Activated naive CD8-positive, alpha-beta T cell treated with anti-CD3 and anti-CD28 coated beads for 36 hours (primary cell): Measurements from ENCODE around the gene CHN1. TPM values are rescaled to one million over a fixed set of nuclear protein-coding genes. Genes with fewer than 3 reads are reported as not detected.

Experiments used
- DNase-seq: peaks from one replicate; pipeline ENCODE4 v3.0.0; 2021
- H3K27ac Mint-ChIP-seq: one replicate; pipeline ENCODE4 v1.8.0; 2022; ENCODE audit warnings: mild to moderate bottlenecking, moderate library complexity, mixed read lengths
- H3K27me3 Mint-ChIP-seq: one replicate; pipeline ENCODE4 v1.8.0; 2022; ENCODE audit warnings: mild to moderate bottlenecking, mixed read lengths
- H3K36me3 Mint-ChIP-seq: one replicate; pipeline ENCODE4 v1.8.0; 2021; ENCODE audit warnings: mild to moderate bottlenecking, mixed read lengths
- H3K4me1 Mint-ChIP-seq: one replicate; pipeline ENCODE4 v1.8.0; 2021; ENCODE audit warnings: mixed read lengths
- H3K4me3 Mint-ChIP-seq: one replicate; pipeline ENCODE4 v1.8.0; 2022; ENCODE audit warnings: mild to moderate bottlenecking, moderate library complexity, mixed read lengths
- H3K9me3 Mint-ChIP-seq: one replicate; pipeline ENCODE4 v1.8.0; 2022; ENCODE audit warnings: mixed read lengths
- total RNA-seq, 2 experiments: library from RNA; stranded (reverse); gene quantifications; one replicate each; pipeline ENCODE4 v1.2.3, GENCODE V29; 2021

Gene CHN1
- total RNA-seq, 2 experiments from 2014 or later: 17.6 to 18.6 TPM

DNA sequence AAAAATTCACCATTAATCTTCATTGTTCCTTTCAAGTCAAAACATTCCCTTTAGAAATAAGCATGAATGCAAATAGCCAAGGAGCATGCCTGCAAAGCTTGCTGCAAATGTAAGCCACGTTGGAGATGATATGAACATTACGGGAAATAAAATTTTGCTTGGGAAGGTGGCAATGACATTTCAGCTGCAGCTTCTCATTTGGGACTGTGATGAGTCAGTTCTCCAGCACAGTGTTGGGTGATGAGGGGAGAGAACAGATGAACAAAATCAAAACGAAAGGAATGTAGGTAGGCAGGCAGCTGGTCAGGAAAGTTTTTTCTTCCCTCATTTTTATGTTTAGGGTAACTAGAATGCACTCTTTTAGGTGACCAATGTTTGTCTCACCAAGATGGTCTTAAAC lies 175.6 kb downstream of the CHN1 start:
- Mint-ChIP-seq H3K36me3 (peaks cover 16% of the 10 kb centered on the region), H3K27me3 (no peaks in the 10 kb centered on the region), H3K9me3 (peaks cover 14% of the 10 kb centered on the region), H3K4me3 (no peak overlapping the region), H3K27ac (no peak overlapping the region), H3K4me1 (peaks cover 45% of the 10 kb centered on the region)
- no peak for DNase-seq

DNA sequence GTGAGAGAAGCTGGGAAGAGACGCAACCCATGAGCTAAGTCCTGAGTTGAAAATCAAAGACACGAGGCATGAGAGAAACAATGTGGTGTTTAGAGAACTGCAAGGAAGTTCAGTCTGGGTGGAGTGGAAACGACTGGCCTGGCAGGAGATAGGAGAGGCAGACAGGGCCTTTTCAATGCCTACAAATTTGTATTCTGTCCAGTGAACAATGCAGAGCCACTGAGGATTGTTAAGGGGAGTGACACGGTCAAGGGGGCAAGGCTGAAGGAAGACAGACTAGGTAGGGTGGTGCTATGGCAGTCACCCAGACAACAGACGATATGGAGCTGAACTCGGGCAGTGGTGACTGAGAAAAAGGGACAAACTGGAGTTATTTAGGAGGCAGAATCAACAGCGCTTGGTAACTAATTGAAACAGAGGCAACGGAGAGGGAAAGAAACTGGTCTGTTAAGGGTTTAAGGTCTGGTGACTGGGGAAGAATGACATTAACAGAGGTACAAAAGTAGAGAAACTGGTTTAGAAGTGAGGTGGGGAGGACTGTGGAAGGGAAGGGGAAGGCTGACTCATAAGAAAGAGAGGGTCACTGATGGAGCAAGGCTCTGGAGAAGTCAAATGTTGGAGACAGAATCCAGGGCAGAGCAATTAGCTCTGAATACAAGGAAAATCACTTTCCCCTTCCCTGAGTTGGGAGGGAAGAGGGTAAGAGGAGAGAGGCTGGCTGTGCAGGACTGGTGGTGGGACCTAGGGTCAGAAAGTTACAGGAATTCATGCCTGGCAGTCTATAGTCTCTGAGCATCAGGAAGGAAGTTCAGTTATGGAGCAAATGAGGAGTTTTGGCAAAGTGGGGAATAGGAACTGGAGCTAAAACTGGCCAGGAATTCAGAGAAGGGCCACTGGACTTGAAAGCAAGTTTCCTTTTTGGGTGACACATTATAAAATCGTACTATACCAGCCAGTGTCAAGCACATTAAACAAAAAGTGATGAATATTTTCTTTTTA lies 177.5 kb downstream of the CHN1 start:
- peaks cover 30% of the 10 kb centered on the region for H3K4me1 Mint-ChIP-seq
- peaks cover 5% of the 10 kb centered on the region for H3K36me3 Mint-ChIP-seq
- H3K27ac Mint-ChIP-seq: no peak overlapping the region
- no peaks in the 10 kb centered on the region for H3K9me3 Mint-ChIP-seq
- DNase-seq: no peak
- no peaks in the 10 kb centered on the region for H3K27me3 Mint-ChIP-seq
- H3K4me3 Mint-ChIP-seq: no peak overlapping the region

DNA sequence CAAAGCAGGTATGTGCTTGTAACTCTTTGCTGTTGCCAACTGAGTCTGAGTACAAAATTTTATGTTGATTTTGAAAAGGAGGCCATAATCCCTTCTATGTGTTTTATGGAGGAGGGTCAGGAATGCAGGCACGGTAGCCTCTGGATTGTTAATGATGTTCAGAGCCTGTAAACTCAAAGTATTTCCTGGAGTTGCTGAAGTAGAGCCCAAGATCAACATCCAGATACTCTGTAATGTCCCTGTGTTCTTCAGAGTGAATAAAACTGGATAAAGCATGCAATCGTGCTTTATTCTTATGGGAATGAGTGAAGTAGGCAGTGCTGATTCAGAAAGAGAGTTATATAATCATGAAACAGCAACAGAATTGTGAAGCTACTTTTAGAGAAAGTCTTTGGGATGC lies 179.1 kb downstream of the CHN1 start:
- no peaks in the 10 kb centered on the region for H3K27me3 Mint-ChIP-seq
- H3K4me3 Mint-ChIP-seq: no peak overlapping the region
- H3K9me3 Mint-ChIP-seq: no peaks in the 10 kb centered on the region
- H3K36me3 Mint-ChIP-seq: peaks cover 5% of the 10 kb centered on the region
- no peak overlapping the region for H3K27ac Mint-ChIP-seq
- peaks cover 18% of the 10 kb centered on the region for H3K4me1 Mint-ChIP-seq
- DNase-seq: no peak

DNA sequence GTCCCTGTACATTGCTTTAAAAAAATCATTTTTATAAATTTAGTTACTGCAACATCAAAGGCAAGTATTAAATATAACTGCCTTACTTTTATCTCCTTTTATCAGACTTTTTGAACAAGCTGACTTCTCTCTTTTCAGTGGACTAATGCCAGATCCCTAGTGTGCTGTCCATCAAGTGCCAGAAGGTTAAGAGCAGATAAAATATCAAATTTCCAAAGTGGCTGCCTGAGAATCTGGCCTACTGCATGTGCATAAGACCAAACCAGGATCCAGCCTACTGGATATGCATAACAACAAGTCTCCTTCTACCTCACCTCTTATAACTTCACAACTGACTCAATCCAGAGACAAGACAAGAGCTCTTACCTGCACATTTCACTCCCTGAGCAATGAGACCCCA lies 181.1 kb downstream of the CHN1 start:
- Mint-ChIP-seq H3K36me3 (peaks cover 10% of the 10 kb centered on the region), H3K4me3 (no peak overlapping the region), H3K27ac (no peak overlapping the region), H3K9me3 (no peaks in the 10 kb centered on the region), H3K4me1 (peaks cover 7% of the 10 kb centered on the region), H3K27me3 (no peaks in the 10 kb centered on the region)
- DNase-seq: no peak

DNA sequence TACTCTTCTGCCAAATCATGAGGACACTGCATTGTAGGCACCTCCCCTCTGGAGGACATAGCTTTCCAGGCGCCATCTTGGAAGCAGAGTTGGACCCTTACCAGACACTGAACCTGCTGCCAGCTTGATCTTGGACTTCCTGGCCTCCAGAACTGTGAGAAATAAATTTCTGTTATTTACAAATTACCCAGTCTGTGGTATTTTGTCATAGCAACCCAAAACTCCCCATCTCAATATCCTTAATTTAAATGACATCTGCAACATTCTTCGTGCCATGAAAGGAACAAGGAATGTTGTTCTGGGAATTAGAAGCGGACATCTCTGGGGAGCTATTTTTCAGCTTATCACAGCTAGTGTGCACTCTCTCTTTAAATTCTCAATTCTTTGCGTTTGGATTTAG lies 183.6 kb downstream of the CHN1 start:
- Mint-ChIP-seq H3K27me3 (no peaks in the 10 kb centered on the region), H3K27ac (no peak overlapping the region), H3K36me3 (peaks cover 10% of the 10 kb centered on the region), H3K4me1 (no peaks in the 10 kb centered on the region), H3K4me3 (no peak overlapping the region), H3K9me3 (no peaks in the 10 kb centered on the region)
- DNase-seq: no peak

DNA sequence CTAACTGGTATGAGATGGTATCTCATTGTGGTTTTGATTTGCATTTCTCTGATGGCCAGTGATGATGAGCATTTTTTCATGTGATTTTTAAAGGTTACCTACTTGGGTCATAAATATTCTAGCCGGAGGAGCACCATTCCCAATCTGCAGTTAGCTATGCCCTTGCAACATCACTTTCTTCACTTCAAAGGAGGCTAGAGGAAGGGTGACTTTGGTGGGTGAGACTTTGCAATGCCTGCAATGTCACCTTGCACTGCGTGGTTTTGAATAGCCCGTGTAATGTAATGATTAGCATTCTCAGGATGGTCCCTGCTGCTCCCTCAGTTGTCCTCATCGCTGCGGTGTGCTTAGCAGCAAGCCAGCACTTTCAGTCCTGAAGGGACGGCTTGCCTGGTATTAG lies 184.8 kb downstream of the CHN1 start:
- Mint-ChIP-seq H3K4me3 (no peak overlapping the region), H3K27ac (no peak overlapping the region), H3K4me1 (no peaks in the 10 kb centered on the region), H3K36me3 (peaks cover 10% of the 10 kb centered on the region), H3K27me3 (no peaks in the 10 kb centered on the region), H3K9me3 (no peaks in the 10 kb centered on the region)
- no peak for DNase-seq

DNA sequence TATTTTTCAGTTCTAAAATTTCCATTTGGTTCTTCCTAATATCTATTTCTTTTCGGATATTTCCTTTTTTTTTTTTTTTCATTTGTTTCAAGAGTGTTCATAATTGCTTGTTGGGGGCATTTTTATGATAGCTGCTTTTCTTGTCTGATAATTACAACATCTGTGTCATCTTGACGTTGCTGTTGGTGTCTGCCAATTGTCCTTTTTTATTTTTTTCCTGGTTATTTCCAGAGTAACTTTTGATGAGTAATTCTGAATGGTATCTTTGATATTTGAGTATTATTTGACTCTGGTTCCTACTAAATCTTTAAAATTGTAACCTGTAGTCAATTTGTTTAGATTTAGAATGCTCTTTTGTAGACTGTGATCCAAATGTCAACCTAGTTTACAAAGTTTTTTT lies 189.7 kb downstream of the CHN1 start:
- no peaks in the 10 kb centered on the region for H3K9me3 Mint-ChIP-seq
- H3K27me3 Mint-ChIP-seq: no peaks in the 10 kb centered on the region
- H3K4me3 Mint-ChIP-seq: no peak overlapping the region
- peaks cover 2% of the 10 kb centered on the region for H3K4me1 Mint-ChIP-seq
- H3K27ac Mint-ChIP-seq: no peak overlapping the region
- no peak for DNase-seq
- H3K36me3 Mint-ChIP-seq: peaks cover 4% of the 10 kb centered on the region

DNA sequence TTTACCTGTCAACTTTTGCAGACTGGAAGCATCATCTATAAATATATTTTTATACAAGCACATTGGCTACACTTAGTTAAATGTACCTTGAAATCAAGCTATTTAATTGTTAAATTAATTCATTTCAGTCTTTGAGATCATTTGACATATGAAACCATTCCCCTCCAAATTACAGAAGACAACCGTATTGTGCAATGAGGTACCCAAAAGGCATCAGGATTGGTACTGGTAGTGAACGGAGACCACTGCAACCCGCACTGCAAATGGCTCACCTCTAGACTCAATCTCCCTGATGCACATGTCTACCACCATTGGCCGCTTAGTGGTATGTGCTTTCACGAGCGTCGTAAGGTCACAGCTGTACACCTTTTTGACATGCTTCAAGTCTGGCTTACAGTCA lies 193.1 kb downstream of the CHN1 start:
- DNase-seq: no peak
- Mint-ChIP-seq H3K27me3 (no peaks in the 10 kb centered on the region), H3K36me3 (no peaks in the 10 kb centered on the region), H3K27ac (no peak overlapping the region), H3K9me3 (no peaks in the 10 kb centered on the region), H3K4me3 (no peak overlapping the region), H3K4me1 (peaks cover 9% of the 10 kb centered on the region)

DNA sequence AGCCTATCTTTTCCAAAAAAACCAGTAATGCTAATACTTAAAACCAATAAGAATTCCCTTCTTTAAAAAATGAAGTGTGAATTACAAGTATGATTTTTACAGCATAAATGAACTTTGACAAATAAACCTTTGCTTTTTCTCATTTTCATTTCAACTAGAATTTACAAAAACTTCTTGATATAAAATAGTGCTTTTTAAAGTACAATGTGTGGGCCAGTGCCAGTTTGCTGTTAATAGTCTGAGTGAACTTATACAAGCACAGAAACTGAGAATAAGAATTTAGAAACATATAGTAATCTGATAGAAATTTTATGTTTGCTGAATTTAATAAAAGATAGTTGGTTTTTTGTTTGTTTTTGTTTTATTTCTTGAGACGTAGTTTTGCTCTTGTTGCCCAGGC lies 197.2 kb downstream of the CHN1 start:
- DNase-seq: no peak
- Mint-ChIP-seq H3K9me3 (no peaks in the 10 kb centered on the region), H3K4me3 (no peak overlapping the region), H3K27me3 (no peaks in the 10 kb centered on the region), H3K27ac (no peak overlapping the region), H3K4me1 (peaks cover 9% of the 10 kb centered on the region), H3K36me3 (no peaks in the 10 kb centered on the region)

DNA sequence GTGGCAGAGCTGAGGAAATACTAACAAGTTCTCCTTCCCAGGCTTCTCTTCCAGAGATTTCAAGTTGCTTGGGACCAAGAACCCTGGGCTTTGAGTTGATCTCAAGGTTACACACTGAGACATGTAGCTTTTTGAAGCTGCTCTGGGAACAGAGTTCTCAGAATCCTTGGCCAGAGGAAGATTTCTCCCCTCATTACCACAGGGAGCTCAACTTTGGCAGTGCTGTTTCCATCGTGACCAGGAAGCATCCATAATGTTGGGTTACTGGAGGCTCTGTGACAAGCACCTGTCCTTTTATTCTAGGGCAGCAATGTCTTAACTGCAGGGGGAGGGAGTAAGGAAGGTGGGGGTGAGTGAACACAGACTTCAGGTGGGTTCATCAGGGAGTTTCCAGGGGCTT lies 199.4 kb downstream of the CHN1 start:
- no peaks in the 10 kb centered on the region for H3K36me3 Mint-ChIP-seq
- no peaks in the 10 kb centered on the region for H3K27me3 Mint-ChIP-seq
- no peak overlapping the region for H3K27ac Mint-ChIP-seq
- H3K9me3 Mint-ChIP-seq: no peaks in the 10 kb centered on the region
- H3K4me3 Mint-ChIP-seq: no peak overlapping the region
- DNase-seq: no peak
- peaks cover 9% of the 10 kb centered on the region for H3K4me1 Mint-ChIP-seq

DNA sequence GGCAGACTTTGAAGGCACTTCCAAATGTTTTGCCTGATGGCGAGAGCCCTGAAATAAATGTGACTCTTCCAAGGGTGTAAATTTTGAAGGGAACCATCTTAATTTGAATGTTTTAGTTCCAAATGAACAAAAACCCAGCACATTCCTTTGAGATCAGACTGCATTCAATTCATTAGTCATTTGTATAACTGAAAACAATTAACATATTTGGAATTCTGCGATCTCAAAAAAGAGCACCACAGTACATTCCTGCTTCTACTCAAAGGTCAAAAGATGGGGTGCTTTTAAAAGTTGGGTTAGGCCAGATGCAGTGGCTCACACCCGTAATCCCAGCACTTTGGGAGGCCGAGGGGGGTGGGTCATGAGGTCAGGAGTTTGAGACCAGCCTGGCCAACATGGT lies 202.7 kb downstream of the CHN1 start:
- H3K4me1 Mint-ChIP-seq: peaks cover 2% of the 10 kb centered on the region
- H3K9me3 Mint-ChIP-seq: no peaks in the 10 kb centered on the region
- no peak overlapping the region for H3K4me3 Mint-ChIP-seq
- no peak overlapping the region for H3K27ac Mint-ChIP-seq
- no peaks in the 10 kb centered on the region for H3K36me3 Mint-ChIP-seq
- H3K27me3 Mint-ChIP-seq: no peaks in the 10 kb centered on the region
- DNase-seq: no peak

DNA sequence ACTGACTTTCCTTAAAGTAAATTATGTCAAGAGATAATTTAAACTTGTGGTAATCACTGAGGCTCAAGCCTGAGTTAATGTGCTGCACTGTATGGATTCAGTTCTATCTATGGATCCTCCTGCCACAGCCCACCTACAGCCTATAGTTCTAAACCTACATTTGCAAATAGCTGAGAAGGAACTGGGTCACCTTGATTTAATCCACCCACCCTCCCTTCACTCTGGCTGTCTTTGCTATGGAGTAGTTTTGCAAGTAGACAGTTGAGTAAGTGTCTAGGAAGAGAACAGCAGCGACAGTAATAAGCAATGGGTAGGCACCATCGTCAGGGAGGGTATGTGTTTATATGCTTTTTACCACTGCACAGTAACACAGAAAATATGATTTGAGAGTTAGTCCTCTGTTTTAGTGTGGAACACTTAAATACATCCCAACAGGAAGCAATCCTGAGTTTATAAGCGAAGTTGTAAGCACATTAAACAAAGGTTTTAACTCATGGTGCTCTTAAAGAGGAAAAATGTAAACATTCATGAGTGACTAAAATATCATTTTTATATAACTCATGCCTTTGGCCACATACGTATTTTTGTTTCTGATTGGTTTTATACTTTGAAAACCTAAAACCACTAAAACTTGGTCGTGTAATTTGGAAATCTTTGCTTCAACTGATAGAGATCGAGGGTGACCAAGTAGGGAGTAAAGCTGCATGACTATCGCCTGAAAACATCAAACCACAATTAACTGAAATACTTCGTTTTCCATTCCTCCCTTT lies 204.6 kb downstream of the CHN1 start:
- Mint-ChIP-seq H3K9me3 (no peaks in the 10 kb centered on the region), H3K27ac (no peak overlapping the region), H3K27me3 (no peaks in the 10 kb centered on the region), H3K4me1 (peaks cover 14% of the 10 kb centered on the region), H3K4me3 (no peak overlapping the region), H3K36me3 (no peaks in the 10 kb centered on the region)
- no peak for DNase-seq

DNA sequence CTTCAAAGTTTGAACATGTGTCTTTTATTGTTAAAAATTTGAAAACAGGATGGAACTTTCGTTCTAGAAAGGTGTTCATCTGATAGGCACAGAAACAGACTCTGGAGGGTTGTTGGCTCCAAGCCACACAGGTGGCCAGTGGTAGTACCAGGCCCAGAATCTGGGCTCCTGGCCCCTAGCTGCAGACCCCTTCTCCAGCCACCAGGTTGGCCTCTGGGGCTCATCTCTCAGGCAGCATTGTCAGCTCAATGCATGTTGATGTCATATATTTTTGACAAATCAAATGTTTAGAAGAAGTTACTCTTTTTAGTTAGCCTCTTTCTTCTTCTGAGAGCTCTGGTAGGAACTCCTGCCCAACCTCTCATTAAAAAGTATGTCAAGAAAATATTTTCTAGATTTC lies 206.4 kb downstream of the CHN1 start:
- DNase-seq: no peak
- Mint-ChIP-seq H3K4me3 (no peak overlapping the region), H3K9me3 (no peaks in the 10 kb centered on the region), H3K27ac (no peak overlapping the region), H3K27me3 (no peaks in the 10 kb centered on the region), H3K4me1 (peaks cover 26% of the 10 kb centered on the region), H3K36me3 (no peaks in the 10 kb centered on the region)

DNA sequence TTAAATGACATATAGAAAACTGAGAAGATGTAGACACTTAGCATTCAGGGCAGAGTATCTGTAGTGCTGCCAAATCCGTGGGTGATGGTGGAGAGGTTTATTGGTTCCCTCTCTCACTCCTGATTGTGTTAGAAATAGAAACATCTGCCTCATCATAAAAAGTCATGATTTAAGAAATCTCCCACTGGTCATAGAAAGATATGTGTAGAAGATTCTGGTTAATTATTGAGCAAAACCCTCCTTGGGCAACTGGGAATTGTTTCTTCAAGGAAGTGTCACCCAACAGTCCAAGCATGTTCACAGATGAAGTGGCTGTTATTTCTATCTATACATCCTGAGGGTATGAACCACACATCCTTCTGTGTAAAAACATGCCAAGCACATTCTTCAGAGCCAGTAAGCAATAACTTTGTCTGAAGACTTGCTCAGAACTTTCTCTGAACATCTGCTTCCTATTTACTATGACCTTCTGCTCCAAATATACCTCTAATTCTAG lies 207.4 kb downstream of the CHN1 start:
- no peaks in the 10 kb centered on the region for H3K36me3 Mint-ChIP-seq

DNA sequence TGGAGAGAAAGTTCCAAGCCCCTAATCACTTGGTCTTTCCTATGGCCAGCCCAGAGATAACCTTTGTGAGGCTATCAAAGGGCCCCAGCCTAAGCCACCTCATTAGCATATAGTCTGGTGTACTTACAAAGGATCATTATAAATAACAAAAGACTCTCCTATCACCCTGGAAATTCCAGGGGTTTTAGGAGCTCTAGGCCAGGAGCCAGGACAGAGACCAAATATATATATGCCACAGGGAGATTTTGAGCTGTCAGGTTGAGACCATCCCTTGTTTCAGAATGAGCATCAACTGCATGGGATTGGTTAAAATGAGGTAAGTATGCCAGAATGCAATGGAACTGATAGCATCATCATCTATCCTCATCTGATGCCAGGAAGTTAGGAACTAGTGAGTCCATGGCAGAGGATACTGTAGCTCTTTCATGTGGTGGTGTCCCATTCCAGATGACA lies 208.8 kb downstream of the CHN1 start:
- Mint-ChIP-seq H3K27me3 (no peaks in the 10 kb centered on the region), H3K36me3 (no peaks in the 10 kb centered on the region), H3K4me1 (peaks cover 30% of the 10 kb centered on the region), H3K27ac (peak overlapping the region; percentile 85), H3K9me3 (no peaks in the 10 kb centered on the region), H3K4me3 (no peak overlapping the region)
- DNase-seq: no peak

More for the DNA sequence above, 207.4 kb downstream of the CHN1 start:
- Mint-ChIP-seq H3K27me3 (no peaks in the 10 kb centered on the region), H3K27ac (no peak overlapping the region), H3K4me3 (no peak overlapping the region), H3K4me1 (peaks cover 26% of the 10 kb centered on the region), H3K9me3 (no peaks in the 10 kb centered on the region)
- DNase-seq: no peak
